ENCODE results near the gene IL37.

The IL37 gene

DNA sequence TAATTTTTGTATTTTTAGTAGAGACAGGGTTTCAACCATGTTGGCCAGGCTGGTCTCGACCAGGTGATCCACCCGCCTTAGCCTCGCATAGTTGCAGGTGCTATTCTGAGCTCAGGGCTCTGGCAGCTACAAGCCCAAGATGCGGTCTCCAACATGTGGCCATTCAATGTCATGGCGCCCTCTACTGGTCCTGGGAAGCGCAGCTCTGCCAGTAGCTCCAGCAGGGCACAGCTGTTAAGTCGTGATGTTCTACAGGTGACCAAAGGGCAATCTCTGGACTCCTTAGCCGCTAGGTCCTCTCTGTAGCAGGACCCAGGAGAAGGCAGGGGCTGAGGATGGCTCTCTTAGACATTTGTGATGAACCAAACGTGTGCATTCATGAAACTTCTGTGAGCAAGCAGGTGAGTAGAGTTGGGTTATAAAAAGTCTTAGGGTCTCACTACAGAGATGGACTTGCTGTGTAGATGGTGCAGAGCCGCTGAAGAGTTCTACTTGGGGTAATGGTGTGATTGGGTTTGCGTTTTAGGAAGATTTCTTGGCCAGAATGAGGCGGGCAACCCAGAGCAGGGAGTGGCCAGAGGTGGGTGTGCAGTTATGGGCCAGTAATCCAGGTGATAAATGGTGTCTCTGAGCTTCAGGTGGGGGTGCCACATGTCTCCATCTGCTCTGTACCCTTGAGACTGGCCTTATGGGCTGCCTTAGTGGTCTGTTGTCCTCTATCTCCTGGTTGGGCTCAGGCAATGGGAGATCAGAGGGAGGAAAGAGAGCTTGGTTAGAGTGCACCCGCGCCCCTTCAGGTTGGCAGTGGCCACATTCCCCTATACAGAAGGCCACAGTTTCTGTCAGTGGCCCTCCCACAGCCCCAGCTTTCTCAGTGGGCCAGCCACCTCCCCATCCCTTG, 31.0 kb downstream of the IL37 start:
- H3K4me3 ChIP-seq (IDR thresholded peaks at IDR 0.05; ENCODE audit: insufficient read depth, low read depth, low read length): no peak overlapping the region
- H3K9ac ChIP-seq: no peak overlapping the region
- TF ChIP-seq CTCF (conservative IDR thresholded peaks at IDR 0.05; ENCODE audit: low read depth, low read length): peak; percentile 70
- no peak overlapping the region for H3K27ac ChIP-seq
- no peak overlapping the region for H2AFZ ChIP-seq (ENCODE audit: low read depth)
- H3K4me1 ChIP-seq (ENCODE audit: low read depth, poor library complexity, severe bottlenecking): no peaks in the 10 kb centered on the region
- H3K79me2 ChIP-seq (ENCODE audit: insufficient read depth, low read depth): no peaks in the 10 kb centered on the region
- no peaks in the 10 kb centered on the region for H4K20me1 ChIP-seq (ENCODE audit: insufficient read depth)
- H3K4me2 ChIP-seq: no peak overlapping the region
- no peaks in the 10 kb centered on the region for H3K27me3 ChIP-seq (ENCODE audit: insufficient read depth, low read depth)
- no peaks in the 10 kb centered on the region for H3K36me3 ChIP-seq (ENCODE audit: insufficient read depth)

DNA sequence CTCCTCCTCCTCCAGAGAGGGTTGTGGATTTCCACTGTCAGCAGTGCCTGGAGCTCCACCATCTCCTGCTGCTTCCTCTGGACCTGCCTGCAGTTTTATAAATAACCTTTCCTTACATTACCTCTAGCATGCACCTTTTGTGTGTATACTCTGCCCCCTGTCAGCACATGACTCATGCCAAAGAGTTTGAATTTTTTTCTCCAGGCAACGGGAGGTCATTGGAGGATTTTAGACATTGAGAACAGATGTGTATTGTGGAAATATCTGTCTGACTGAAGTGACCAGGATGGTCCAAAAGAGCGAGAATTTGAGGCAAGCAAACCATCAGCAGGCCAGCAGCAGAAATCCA, 31.7 kb downstream of the IL37 start:
- TF ChIP-seq CTCF (conservative IDR thresholded peaks at IDR 0.05; ENCODE audit: low read depth, low read length): no peak
- Histone ChIP-seq H3K4me3 (IDR thresholded peaks at IDR 0.05; ENCODE audit: insufficient read depth, low read depth, low read length) (no peak overlapping the region), H3K36me3 (ENCODE audit: insufficient read depth) (no peaks in the 10 kb centered on the region), H3K27me3 (ENCODE audit: insufficient read depth, low read depth) (no peaks in the 10 kb centered on the region), H2AFZ (ENCODE audit: low read depth) (no peak overlapping the region), H3K4me2 (no peak overlapping the region), H3K4me1 (ENCODE audit: low read depth, poor library complexity, severe bottlenecking) (no peaks in the 10 kb centered on the region), H4K20me1 (ENCODE audit: insufficient read depth) (no peaks in the 10 kb centered on the region), H3K79me2 (ENCODE audit: insufficient read depth, low read depth) (no peaks in the 10 kb centered on the region), H3K27ac (no peak overlapping the region), H3K9ac (no peak overlapping the region)

- no peaks in the 10 kb centered on the region for H3K79me2 ChIP-seq (ENCODE audit: insufficient read depth, low read depth)
- no peaks in the 10 kb centered on the region for H3K4me1 ChIP-seq (ENCODE audit: low read depth, poor library complexity, severe bottlenecking)
Measured at GRCh38 chr2:112944971-112945370, 34.0 kb downstream of the IL37 start.

DNA sequence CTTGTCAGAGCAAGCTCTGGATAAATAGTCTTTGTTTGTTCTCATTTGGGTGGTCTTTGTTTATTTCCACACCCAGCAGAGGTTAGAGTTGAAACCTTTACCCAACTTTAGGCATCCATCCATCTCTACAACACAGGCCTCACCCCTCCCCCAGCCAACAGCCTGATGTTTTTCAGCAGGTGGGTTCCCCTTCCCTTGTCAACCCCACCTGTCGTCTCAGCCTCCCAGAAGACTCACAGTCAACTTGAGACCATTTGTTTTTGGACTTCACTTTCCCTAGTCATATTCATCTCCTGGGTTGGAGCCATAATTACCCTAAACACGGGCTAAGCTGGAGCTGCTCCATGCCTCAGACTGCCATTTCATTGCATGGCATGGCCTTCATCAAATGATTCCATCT, 35.1 kb downstream of the IL37 start:
- TF ChIP-seq CTCF (conservative IDR thresholded peaks at IDR 0.05; ENCODE audit: low read depth, low read length): no peak
- no peaks in the 10 kb centered on the region for H3K79me2 ChIP-seq (ENCODE audit: insufficient read depth, low read depth)

More at GRCh38 chr2:112944971-112945370, 34.0 kb downstream of the IL37 start:
- H3K27ac ChIP-seq: no peak overlapping the region
- no peak overlapping the region for H3K9ac ChIP-seq
- no peak overlapping the region for H3K4me3 ChIP-seq (IDR thresholded peaks at IDR 0.05; ENCODE audit: insufficient read depth, low read depth, low read length)
- H3K4me2 ChIP-seq: no peak overlapping the region
- H4K20me1 ChIP-seq (ENCODE audit: insufficient read depth): no peaks in the 10 kb centered on the region
- H2AFZ ChIP-seq (ENCODE audit: low read depth): no peak overlapping the region
- no peak for TF ChIP-seq CTCF (conservative IDR thresholded peaks at IDR 0.05; ENCODE audit: low read depth, low read length)
- no peaks in the 10 kb centered on the region for H3K27me3 ChIP-seq (ENCODE audit: insufficient read depth, low read depth)
- H3K36me3 ChIP-seq (ENCODE audit: insufficient read depth): no peaks in the 10 kb centered on the region

More for the DNA sequence above, 35.1 kb downstream of the IL37 start:
- H4K20me1 ChIP-seq (ENCODE audit: insufficient read depth): no peaks in the 10 kb centered on the region
- no peak overlapping the region for H3K4me2 ChIP-seq
- H3K4me3 ChIP-seq (IDR thresholded peaks at IDR 0.05; ENCODE audit: insufficient read depth, low read depth, low read length): no peak overlapping the region
- no peaks in the 10 kb centered on the region for H3K4me1 ChIP-seq (ENCODE audit: low read depth, poor library complexity, severe bottlenecking)
- H3K27ac ChIP-seq: no peak overlapping the region
- H3K36me3 ChIP-seq (ENCODE audit: insufficient read depth): no peaks in the 10 kb centered on the region
- H2AFZ ChIP-seq (ENCODE audit: low read depth): no peak overlapping the region
- no peak overlapping the region for H3K9ac ChIP-seq
- no peaks in the 10 kb centered on the region for H3K27me3 ChIP-seq (ENCODE audit: insufficient read depth, low read depth)

Measured in KMS-11 (cell line).